Stimulated activated CD8-positive, alpha-beta memory T cell treated with anti-CD3 and anti-CD28 coated beads, Interleukin-12 subunit alpha, Interleukin-12 subunit beta, amount 100 ng/mL, for 1 hour (primary cell): ENCODE results near the gene MORN1.

ENCODE experiments used
- DNase-seq: peaks from one replicate; pipeline ENCODE4 v3.0.0-alpha.2; 2020; ENCODE audit warnings: low read depth

Gene MORN1

GRCh38 chr1:2272686-2273400 lies 118.5 kb downstream of the MORN1 start:
- no peak for DNase-seq

DNA sequence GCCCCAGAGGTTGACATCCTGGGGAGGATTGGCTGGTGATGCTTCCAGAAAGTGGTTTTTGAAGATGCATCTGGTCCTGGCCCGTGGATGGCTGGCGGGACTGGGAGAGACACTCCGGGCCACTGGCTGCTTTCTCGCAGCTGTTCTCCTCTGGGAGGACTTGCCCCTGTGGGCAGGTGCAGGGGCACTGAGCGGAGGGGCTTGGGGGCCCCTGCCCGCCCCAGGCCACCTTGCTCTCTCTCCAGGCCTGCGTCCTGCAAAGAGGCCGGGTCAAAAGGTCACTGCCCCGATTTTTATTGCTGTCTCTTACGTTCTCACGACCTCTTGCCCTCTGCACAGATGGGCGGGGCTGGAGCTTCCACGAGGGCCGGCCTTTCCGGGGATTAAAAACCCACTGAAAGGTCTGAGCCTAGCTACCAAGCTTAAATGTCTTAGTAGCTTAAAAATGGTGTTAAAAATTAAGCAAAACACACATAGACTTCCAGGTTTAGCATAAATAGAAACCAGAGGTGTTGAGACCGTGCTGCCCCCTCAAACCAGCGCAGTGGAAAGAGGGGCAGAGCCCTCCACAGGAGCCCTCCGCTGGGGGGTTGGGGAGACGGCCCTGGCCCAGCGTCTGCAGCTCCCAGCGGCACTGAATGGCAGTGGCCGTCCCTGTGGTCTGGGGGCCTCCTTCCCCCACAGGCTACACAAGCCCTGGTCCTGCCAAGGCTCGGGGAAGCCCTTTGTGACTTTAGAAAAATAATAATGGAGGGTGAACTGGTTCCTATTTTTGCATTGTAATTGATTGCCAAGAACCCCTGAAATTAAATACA lies 119.3 kb downstream of the MORN1 start:
- no peak for DNase-seq
